ENCODE measurements around the gene ENDOD1.
A peak's percentile ranks its signal among the peaks of the same experiment; 100 is the strongest.

ENDOD1 gene

DNA sequence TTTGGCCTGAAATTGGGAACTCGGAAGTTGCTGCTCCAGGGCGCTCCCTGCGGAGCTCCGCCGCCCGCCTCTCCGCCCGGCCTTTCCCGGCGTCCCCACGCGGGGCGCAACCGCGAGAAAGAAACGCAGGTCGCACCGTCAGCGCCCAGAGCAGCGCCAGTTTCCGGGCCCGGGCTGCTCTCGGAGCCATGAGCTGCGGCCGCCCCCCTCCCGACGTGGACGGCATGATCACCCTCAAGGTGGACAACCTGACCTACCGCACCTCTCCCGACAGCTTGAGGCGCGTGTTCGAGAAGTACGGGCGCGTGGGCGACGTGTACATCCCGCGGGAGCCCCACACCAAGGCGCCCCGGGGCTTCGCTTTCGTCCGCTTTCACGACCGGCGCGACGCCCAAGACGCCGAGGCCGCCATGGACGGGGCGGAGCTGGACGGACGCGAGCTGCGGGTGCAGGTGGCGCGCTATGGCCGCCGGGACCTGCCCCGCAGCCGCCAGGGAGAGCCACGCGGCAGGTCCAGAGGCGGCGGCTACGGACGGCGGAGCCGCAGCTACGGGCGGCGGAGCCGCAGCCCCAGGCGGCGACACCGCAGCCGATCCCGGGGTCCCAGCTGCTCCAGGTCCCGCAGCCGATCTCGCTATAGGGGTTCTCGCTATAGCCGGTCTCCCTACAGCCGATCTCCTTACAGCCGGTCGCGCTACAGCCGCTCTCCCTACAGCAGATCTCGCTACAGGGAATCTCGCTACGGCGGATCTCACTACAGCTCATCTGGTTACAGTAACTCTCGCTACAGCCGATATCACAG lies 22.4 kb upstream of the ENDOD1 start:
- TF ChIP-seq, protein P1, sequence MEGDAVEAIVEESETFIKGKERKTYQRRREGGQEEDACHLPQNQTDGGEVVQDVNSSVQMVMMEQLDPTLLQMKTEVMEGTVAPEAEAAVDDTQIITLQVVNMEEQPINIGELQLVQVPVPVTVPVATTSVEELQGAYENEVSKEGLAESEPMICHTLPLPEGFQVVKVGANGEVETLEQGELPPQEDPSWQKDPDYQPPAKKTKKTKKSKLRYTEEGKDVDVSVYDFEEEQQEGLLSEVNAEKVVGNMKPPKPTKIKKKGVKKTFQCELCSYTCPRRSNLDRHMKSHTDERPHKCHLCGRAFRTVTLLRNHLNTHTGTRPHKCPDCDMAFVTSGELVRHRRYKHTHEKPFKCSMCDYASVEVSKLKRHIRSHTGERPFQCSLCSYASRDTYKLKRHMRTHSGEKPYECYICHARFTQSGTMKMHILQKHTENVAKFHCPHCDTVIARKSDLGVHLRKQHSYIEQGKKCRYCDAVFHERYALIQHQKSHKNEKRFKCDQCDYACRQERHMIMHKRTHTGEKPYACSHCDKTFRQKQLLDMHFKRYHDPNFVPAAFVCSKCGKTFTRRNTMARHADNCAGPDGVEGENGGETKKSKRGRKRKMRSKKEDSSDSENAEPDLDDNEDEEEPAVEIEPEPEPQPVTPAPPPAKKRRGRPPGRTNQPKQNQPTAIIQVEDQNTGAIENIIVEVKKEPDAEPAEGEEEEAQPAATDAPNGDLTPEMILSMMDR (conservative IDR thresholded peaks at IDR 0.05; ENCODE audit: low read depth, low read length), result peak; percentile 57
- peak; percentile 31 for DNase-seq (ENCODE audit: low read depth)
- peak overlapping the region; percentile 59 for H3K4me3 ChIP-seq (ENCODE audit: low read length)

DNA sequence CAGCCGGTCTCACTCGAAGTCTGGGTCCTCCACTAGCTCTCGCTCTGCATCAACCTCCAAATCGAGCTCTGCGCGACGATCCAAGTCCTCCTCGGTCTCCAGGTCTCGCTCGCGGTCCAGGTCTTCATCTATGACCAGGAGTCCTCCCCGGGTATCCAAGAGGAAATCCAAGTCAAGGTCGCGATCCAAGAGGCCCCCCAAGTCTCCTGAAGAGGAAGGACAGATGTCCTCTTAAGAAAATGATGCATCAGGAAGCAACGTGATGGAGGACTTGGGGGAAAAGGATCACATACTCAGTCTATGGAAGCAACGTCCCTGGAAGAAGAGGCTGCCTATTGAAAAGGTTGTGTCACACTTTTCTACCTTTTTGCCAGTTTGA lies 21.8 kb upstream of the ENDOD1 start:
- TF ChIP-seq, protein P1 (conservative IDR thresholded peaks at IDR 0.05; ENCODE audit: low read depth, low read length), result no peak
- H3K4me3 ChIP-seq (ENCODE audit: low read length), result peak overlapping the region; percentile 59
- no peak for DNase-seq (ENCODE audit: low read depth)

DNA sequence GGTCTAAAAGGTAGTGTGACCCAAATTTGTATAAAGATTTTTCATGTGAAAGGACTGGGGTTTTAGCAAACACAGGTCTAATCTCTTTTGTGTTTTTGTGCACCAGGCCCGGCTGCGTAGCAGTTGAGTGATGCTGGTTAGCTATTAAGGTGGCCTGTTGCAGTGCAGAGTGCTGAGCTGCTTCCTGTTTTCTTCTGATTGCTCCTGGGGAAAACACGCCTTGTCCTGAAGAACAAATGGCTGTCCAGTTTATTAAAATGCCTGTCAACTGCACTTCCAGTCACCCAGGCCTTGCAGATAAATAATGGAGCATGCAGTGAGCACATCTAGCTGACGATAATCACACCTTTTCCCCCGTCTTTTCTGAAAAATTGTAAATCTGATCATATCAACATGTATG lies 21.1 kb upstream of the ENDOD1 start:
- TF ChIP-seq, protein P1 (conservative IDR thresholded peaks at IDR 0.05; ENCODE audit: low read depth, low read length), result no peak
- peak; percentile 95 for DNase-seq (ENCODE audit: low read depth)
- peak overlapping the region; percentile 59 for H3K4me3 ChIP-seq (ENCODE audit: low read length)

DNA sequence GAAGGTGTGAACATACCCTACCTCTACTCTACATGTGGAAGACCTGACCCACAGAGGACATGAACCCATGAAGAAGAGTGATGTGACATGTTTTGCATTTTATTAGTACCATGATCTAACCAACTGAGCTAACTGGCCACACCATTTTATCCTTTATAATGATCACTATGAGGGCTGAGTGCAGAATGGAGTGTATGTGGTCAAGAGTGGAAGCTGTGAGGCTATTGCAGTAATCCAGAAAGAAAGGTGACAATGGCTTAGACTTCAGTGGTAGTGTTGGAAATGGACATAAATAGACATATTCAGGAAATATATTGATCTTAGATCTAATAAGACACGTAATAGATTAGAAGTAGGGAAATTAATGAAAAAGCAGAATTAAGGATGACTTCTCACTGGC lies 19.2 kb upstream of the ENDOD1 start:
- DNase-seq (ENCODE audit: low read depth), result no peak
- TF ChIP-seq, protein P1 (conservative IDR thresholded peaks at IDR 0.05; ENCODE audit: low read depth, low read length), result no peak
- H3K4me3 ChIP-seq (ENCODE audit: low read length), result no peak overlapping the region

DNA sequence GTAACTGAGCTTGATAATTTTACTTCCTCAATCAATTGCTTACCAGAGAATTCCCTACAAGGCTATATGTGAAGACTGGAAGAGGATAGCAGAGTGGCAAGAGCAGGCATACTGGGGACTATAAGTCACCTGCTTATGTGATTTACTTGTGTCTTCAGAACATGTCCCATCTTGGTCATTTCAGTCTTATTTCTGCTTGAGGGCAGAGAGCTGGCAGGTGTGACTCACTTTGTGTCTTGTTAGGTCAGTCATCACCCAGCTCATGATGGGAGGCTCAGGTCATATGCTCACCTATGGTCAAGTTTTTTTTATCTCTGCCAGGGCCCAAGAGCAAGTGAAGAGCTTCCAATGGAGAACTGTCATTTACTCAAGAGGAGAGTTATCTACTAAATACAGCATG lies 16.7 kb upstream of the ENDOD1 start:
- DNase-seq (ENCODE audit: low read depth), result no peak
- TF ChIP-seq, protein P1 (conservative IDR thresholded peaks at IDR 0.05; ENCODE audit: low read depth, low read length), result no peak
- no peak overlapping the region for H3K4me3 ChIP-seq (ENCODE audit: low read length)

DNA sequence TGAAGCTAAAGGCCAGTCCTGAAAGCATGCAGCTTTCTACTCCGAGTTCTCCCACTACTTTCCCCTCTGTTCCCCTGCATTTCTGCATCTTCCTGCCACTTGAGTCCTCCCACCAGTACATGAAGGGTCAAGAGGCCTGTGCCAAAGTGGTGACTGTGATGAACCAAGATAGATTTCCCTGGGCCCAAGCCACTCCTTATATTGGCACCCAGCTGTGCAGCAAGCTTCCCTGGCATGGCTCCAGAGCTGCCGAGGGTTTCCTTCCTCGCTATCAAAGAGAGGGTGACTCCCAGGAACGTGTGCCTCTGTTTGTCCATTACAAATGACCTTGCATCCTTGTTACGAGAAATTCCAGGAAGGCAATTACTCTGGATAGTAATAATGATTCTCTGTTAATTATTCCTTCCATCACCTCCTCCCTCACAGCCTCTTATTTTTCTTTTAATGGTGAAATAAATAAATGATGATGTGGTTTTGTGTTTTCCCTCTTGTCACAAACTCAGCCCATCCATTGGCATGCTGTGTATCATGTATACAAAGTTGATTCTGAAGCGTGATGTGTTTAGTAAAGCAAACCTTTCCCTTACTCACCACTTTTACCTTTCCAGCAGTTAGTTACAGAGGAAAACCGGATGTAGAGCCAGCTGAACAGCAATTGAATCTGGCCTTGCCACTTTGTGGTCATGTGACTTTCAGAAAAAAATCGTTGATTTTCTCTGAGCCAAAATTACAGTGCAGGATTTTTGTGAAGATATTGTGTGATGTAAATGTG lies 14.7 kb upstream of the ENDOD1 start:
- TF ChIP-seq, protein P1 (conservative IDR thresholded peaks at IDR 0.05; ENCODE audit: low read depth, low read length), result no peak
- DNase-seq (ENCODE audit: low read depth), result no peak
- no peak overlapping the region for H3K4me3 ChIP-seq (ENCODE audit: low read length)

All from retinal pigment epithelial cell (primary cell).